Small intestine (tissue), 7 donors: ENCODE measurements around the gene FJX1. TPM values are rescaled to one million over a fixed set of nuclear protein-coding genes. Genes with fewer than 3 reads are reported as not detected.

ENCODE experiments used
- DNase-seq, 2 donors: peaks; one replicate each; pipeline versions ENCODE4 v3.0.0 to v3.0.0-alpha.2; 2013
- FAIRE-seq: peaks from 2 replicates; lab custom pipeline; 2012; peaks lifted over from hg19 to GRCh38; lab: Jason Lieb, UNC
- H3K27ac ChIP-seq, 3 donors: one replicate each; pipeline ENCODE4 v1.5.1; 2013; ENCODE audit warnings: low read length in 2 of 3, mild to moderate bottlenecking in 2 of 3, control low read depth in 1 of 3, inconsistent platforms in 1 of 3, low read depth in 1 of 3, moderate library complexity in 1 of 3
- H3K27me3 ChIP-seq, 3 donors: one replicate each; pipeline ENCODE4 v1.6.1; 2013; ENCODE audit warnings: low read length in 3 of 3, inconsistent platforms in 1 of 3; ENCODE audit not compliant: control insufficient read depth in 3 of 3, insufficient read depth in 3 of 3
- H3K36me3 ChIP-seq, 3 donors: one replicate each; pipeline ENCODE4 v1.6.1; 2013; ENCODE audit warnings: low read length in 3 of 3, inconsistent platforms in 1 of 3, low read depth in 1 of 3, mild to moderate bottlenecking in 1 of 3, moderate library complexity in 1 of 3; ENCODE audit not compliant: control insufficient read depth in 3 of 3, insufficient read depth in 2 of 3
- H3K4me1 ChIP-seq, 3 donors: one replicate each; pipeline ENCODE4 v1.6.1; 2013; ENCODE audit warnings: low read length in 2 of 3, inconsistent platforms in 1 of 3, low read depth in 1 of 3, mild to moderate bottlenecking in 1 of 3, moderate library complexity in 1 of 3; ENCODE audit not compliant: control insufficient read depth in 3 of 3, insufficient read depth in 2 of 3
- H3K4me3 ChIP-seq, 3 donors: one replicate each; pipeline ENCODE4 v1.5.1; 2013; ENCODE audit warnings: low read length in 3 of 3, control low read depth in 1 of 3, inconsistent platforms in 1 of 3, low read depth in 1 of 3, mild to moderate bottlenecking in 1 of 3, moderate library complexity in 1 of 3
- H3K9me3 ChIP-seq, 2 donors: one replicate each; pipeline ENCODE4 v1.6.1; 2013; ENCODE audit warnings: low read depth in 1 of 2, low read length in 1 of 2; ENCODE audit not compliant: control insufficient read depth in 2 of 2, insufficient read depth in 1 of 2
- WGBS, 3 donors: extraction: QIAGEN DNeasy Blood & Tissue Kit; methylation state at CpG; one replicate each; pipeline ENCODE4 v1.1.7; 2013; 5-methylcytosine and 5-hydroxymethylcytosine counted together
- polyA plus RNA-seq, 4 donors: library from polyadenylated mRNA; stranded (reverse) in 3 of 4; unstranded in 1 of 4; fragments of 200-250 nt in 3 of 4; fragments of 120-200 nt in 1 of 4; gene quantifications; one replicate each; pipeline versions ENCODE4 v1.2.1 to v1.2.3, GENCODE V29; 2013
- donor health status: healthy with polysubstance abuse.
- donor health status: control.
- donor health status: control.
- donor health status: Bipolar disorder and iron deficiency.
- donor health status: healthy.

Gene FJX1
- polyA plus RNA-seq, 4 donors: 0.79 to 1.3 TPM; not detected in 2

DNA sequence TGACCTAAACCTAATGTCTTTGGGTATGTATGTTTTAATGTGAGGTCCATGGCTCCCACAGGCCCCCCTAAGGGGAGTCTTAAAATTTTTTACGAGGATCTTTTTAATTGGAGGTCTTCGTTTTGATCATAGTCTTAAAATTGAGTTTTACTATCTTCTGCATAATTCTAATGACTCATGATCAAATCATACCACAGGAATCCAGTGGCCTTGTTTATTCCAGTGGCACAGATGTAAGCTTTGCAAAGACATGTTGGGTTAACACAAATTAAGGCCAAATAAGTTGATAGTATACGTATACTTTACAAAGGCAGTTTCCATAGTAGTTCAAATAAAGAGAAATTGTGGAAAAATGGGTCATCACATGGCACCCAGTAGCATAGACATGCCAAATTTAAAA, 33.9 kb upstream of the FJX1 start:
- Histone ChIP-seq H3K27ac (no peak overlapping the region), H3K4me3 (no peak overlapping the region), H3K9me3 (no peaks in the 10 kb centered on the region), H3K27me3 (peaks cover 0 to 7% (median 2%) of the 10 kb centered on the region in 3 donors), H3K36me3 (no peaks in the 10 kb centered on the region), H3K4me1 (no peaks in the 10 kb centered on the region)
- FAIRE-seq (no peak), DNase-seq (no peak)
- WGBS, 3 donors: 81 to 85% (median 84%) methylated on average over 3 of the region's 3 CpGs

DNA sequence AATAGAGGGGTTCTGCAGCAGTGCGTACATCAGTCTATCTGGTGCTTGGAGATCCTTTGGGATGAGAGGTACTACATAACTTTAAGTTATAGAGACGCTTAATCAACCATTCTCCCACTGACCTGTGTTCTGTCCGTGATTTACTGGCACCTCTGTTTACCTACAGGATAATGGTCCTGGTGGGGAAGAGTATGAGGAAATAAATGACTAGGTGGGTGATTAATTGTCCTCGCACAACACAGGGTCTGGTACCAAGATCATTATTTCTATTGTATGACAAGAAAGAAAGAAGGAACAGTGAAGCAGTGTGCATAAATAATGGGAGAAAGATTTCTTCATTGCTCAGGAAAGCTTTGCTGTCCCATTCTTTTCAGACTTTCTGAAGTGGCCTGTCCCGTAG, 32.8 kb upstream of the FJX1 start:
- FAIRE-seq: no peak
- WGBS, 3 donors: 37 to 58% (median 45%) methylated on average over 5 of the region's 5 CpGs
- Histone ChIP-seq H3K27ac (no peak overlapping the region), H3K27me3 (peaks cover 0 to 13% (median 2%) of the 10 kb centered on the region in 3 donors), H3K9me3 (no peaks in the 10 kb centered on the region), H3K36me3 (no peaks in the 10 kb centered on the region), H3K4me1 (no peaks in the 10 kb centered on the region), H3K4me3 (no peak overlapping the region)
- DNase-seq: no peak

DNA sequence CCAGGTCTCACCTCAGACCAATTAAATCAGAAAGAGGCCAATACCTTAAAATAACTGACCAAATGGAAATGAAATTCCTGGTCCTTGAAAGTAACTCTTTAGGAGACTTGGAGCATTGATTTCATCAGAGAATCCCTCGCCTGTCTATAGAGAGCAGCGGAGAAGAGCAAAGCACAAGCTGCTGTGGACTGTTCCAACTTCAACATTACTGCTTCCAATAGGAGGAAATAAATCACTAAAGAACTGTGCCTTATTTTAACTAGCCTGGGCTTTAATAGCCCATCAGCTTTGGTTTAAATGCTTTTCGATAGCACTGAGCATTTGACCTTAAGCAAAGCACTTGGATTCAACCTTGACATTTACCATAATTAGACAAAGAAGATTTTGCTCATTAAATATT, 32.0 kb upstream of the FJX1 start:
- peaks cover 0 to 16% (median 2%) of the 10 kb centered on the region in 3 donors for H3K27me3 ChIP-seq
- H3K36me3 ChIP-seq: no peaks in the 10 kb centered on the region
- 64 to 91% (median 72%) methylated on average over 3 of the region's 3 CpGs for WGBS, 3 donors
- DNase-seq (no peak), FAIRE-seq (no peak)
- H3K27ac ChIP-seq: no peak overlapping the region
- H3K9me3 ChIP-seq: no peaks in the 10 kb centered on the region
- H3K4me1 ChIP-seq: no peaks in the 10 kb centered on the region
- H3K4me3 ChIP-seq: no peak overlapping the region

DNA sequence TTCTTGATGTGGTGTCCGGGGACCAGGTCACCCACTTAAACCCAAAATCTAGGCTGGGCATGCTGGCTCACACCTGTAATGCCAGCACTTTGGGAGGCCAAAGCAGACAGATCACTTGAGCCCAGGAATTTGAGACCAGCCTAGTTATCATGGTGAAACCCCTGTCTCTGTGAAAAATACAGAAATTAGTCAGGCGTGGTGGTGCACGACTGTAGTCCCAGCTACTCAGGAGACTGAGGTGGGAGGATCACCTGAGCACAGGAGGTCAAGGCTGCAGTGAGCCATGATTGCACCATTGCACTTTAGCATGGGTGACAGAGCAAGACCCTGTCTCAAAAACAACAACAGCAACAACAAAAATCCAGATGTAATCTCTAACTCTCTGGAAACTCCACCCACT, 30.3 kb upstream of the FJX1 start:
- Histone ChIP-seq H3K4me3 (no peak overlapping the region), H3K9me3 (no peaks in the 10 kb centered on the region), H3K36me3 (no peaks in the 10 kb centered on the region), H3K4me1 (no peaks in the 10 kb centered on the region), H3K27me3 (peaks cover 0 to 17% (median 2%) of the 10 kb centered on the region in 3 donors), H3K27ac (no peak overlapping the region)
- DNase-seq: no peak
- no peak for FAIRE-seq
- 60 to 84% (median 82%) methylated on average over 3 of the region's 3 CpGs for WGBS, 3 donors

DNA sequence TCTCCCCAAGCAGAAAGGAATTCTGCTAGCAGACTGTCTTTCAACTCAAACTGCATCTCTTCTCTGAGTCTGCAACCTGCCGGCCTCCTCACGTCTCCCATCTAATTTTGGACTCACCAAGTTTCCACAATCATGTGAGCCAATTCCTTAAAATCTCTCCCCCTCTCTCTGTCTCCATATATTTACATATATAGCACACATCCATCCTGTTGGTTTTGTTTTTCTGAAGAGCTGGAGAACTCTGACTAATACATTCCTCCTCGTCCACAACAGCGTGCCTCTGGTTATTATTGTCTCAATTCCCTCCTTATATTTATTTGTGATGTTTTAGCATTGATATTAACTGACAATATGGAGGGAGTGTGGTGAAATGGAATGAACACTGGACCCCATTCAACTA, 29.6 kb upstream of the FJX1 start:
- FAIRE-seq (no peak), DNase-seq (no peak)
- Histone ChIP-seq H3K4me1 (no peaks in the 10 kb centered on the region), H3K9me3 (no peaks in the 10 kb centered on the region), H3K36me3 (no peaks in the 10 kb centered on the region), H3K27ac (no peak overlapping the region), H3K4me3 (no peak overlapping the region), H3K27me3 (peaks cover 0 to 17% (median under 1%) of the 10 kb centered on the region in 3 donors)
- WGBS, 3 donors: 70 to 81% (median 72%) methylated on average over 4 of the region's 4 CpGs

DNA sequence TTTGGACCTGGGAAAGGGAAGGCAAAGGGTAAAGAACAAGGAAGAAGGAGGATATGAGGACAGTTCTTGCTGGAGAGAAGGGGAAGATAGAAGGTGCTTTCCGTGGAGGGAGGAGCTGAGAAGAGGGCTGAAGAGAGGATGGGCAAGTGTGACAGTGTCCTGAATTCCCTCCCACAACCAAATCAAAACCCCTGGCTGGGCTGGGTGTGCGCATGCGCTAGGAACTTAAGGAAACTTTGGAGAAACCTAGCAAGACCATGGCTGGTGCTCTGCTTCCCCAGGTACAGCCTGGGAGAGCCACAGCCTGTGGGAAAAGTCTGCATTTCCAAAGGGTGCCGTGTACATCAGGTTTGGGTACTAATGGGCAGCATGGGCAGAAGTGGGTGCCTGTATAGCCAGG, 29.0 kb upstream of the FJX1 start:
- Histone ChIP-seq H3K27me3 (peaks cover 0 to 17% (median 0%) of the 10 kb centered on the region in 3 donors), H3K4me1 (no peaks in the 10 kb centered on the region), H3K9me3 (no peaks in the 10 kb centered on the region), H3K4me3 (no peak overlapping the region), H3K27ac (no peak overlapping the region), H3K36me3 (no peaks in the 10 kb centered on the region)
- DNase-seq: no peak
- FAIRE-seq: no peak
- 80 to 84% (median 81%) methylated on average over 4 of the region's 4 CpGs for WGBS, 3 donors

DNA sequence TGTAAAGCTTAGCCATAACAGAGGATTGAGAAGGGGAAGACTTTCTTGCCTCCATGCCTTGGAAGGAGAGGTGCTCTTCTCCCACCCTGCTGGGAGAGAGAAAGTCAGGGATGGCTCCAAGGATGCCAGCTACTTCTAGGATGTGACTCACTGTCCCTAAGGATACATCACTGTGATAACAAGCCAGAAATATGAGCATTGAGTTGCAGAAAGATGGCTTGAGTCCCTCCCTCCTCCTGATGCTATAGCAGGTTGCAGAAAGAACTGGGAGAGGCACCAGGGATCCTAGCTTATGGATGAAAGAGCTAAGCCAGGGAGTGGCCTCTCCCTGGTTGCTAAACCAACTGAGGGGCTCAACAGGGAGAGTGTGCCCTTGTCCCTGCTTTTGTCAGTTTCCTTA, 27.8 kb upstream of the FJX1 start:
- Histone ChIP-seq H3K4me1 (no peaks in the 10 kb centered on the region), H3K27ac (no peak overlapping the region), H3K9me3 (no peaks in the 10 kb centered on the region), H3K27me3 (peaks cover 0 to 17% (median 0%) of the 10 kb centered on the region in 3 donors), H3K36me3 (no peaks in the 10 kb centered on the region), H3K4me3 (no peak overlapping the region)
- DNase-seq: no peak
- no peak for FAIRE-seq

DNA sequence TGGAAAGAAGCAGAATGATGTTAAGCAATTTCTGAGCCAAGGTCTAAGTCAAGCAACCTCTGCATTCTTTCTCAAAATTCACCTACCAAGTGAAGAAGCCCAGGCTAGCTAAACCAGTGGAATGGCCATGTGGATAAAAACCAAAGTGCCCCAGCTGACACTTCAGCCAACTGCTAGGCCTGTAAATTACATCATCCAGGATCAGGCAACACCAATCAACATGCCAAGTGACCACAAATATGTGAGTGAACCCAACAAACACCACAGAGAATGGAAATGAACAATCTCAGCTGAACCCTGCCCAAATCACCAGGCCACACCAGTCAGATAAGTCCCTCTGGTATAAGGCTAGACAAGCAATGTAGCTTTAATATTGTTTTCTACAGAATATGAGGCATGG, 25.1 kb upstream of the FJX1 start:
- no peak overlapping the region for H3K27ac ChIP-seq
- no peaks in the 10 kb centered on the region for H3K9me3 ChIP-seq
- no peaks in the 10 kb centered on the region for H3K4me1 ChIP-seq
- H3K27me3 ChIP-seq: peaks cover 0 to 13% (median 0%) of the 10 kb centered on the region in 3 donors
- no peaks in the 10 kb centered on the region for H3K36me3 ChIP-seq
- DNase-seq (no peak), FAIRE-seq (no peak)
- no peak overlapping the region for H3K4me3 ChIP-seq

DNA sequence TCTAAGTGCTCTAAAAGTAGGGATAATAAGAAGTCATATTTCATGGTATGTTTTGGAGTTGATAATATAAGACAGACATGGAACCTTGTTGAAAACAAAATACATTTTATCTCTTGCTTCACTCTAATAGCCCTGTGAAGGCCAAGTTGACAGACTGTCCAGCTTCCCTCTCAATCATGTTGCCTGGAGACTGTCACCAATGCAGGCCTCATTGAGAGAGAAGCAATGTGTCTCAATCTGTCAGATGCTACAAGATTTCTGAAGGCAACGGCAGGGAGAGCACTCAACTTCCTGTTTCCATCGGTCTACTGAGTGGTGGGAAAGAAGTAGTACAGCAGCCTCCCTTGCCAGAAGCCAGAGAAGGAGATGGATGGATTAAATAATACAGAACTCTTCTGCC, 23.6 kb upstream of the FJX1 start:
- no peak overlapping the region for H3K27ac ChIP-seq
- peaks cover 0 to 10% (median 0%) of the 10 kb centered on the region in 3 donors for H3K27me3 ChIP-seq
- no peak for FAIRE-seq
- no peaks in the 10 kb centered on the region for H3K4me1 ChIP-seq
- no peaks in the 10 kb centered on the region for H3K9me3 ChIP-seq
- H3K4me3 ChIP-seq: no peak overlapping the region
- no peak for DNase-seq
- 22 to 69% (median 42%) methylated on average over 2 of the region's 2 CpGs for WGBS, 3 donors
- no peaks in the 10 kb centered on the region for H3K36me3 ChIP-seq
